H9 (cell line): ENCODE results near the gene PDZRN4. TPM values are rescaled to one million over a fixed set of nuclear protein-coding genes. Genes with fewer than 3 reads are reported as not detected.

Source experiments
- DNase-seq: peaks from one replicate; pipeline ENCODE4 v3.0.0-alpha.2; 2017
- H2AFZ ChIP-seq: one replicate; pipeline ENCODE4 v1.6.1; 2013; ENCODE audit warnings: mild to moderate bottlenecking, low read length, control low read depth, moderate library complexity
- H2AK5ac ChIP-seq: 2 replicates; pipeline ENCODE4 v1.6.1; 2013; ENCODE audit warnings: low read length, control low read depth, mixed read lengths; ENCODE audit not compliant: insufficient read length
- H2BK120ac ChIP-seq: one replicate; pipeline ENCODE4 v1.6.1; 2013; ENCODE audit warnings: low read depth, mild to moderate bottlenecking, low read length, control low read depth, inconsistent platforms; ENCODE audit not compliant: poor library complexity, severe bottlenecking
- H2BK12ac ChIP-seq: 2 replicates; pipeline ENCODE4 v1.6.1; 2013; ENCODE audit warnings: low read length, control low read depth, mixed read lengths, low read depth; ENCODE audit not compliant: insufficient read length
- H2BK15ac ChIP-seq: 2 replicates; pipeline ENCODE4 v1.6.1; 2013; ENCODE audit warnings: low read depth, low read length, control low read depth
- H2BK20ac ChIP-seq: one replicate; pipeline ENCODE4 v1.6.1; 2013; ENCODE audit warnings: low read depth, mild to moderate bottlenecking, low read length, control low read depth, inconsistent platforms; ENCODE audit not compliant: poor library complexity, severe bottlenecking
- H2BK5ac ChIP-seq: 2 replicates; pipeline ENCODE4 v1.6.1; 2013; ENCODE audit warnings: low read length, control low read depth, mixed read lengths; ENCODE audit not compliant: insufficient read length
- H3K14ac ChIP-seq: 2 replicates; pipeline ENCODE4 v1.6.1; 2013; ENCODE audit warnings: low read length, control low read depth; ENCODE audit not compliant: insufficient read depth
- H3K18ac ChIP-seq: 2 replicates; pipeline ENCODE4 v1.6.1; 2013; ENCODE audit warnings: low read depth, mild to moderate bottlenecking, mixed read lengths, low read length, control low read depth; ENCODE audit not compliant: insufficient read length
- H3K23ac ChIP-seq: 2 replicates; pipeline ENCODE4 v1.6.1; 2013; ENCODE audit warnings: low read length, control low read depth, mixed read lengths, low read depth; ENCODE audit not compliant: insufficient read length
- H3K23me2 ChIP-seq: 2 replicates; pipeline ENCODE4 v1.6.1; 2013; ENCODE audit warnings: low read depth, mild to moderate bottlenecking, mixed read lengths, low read length, control low read depth; ENCODE audit not compliant: insufficient read length, poor library complexity, severe bottlenecking
- H3K27ac ChIP-seq: 2 replicates; pipeline ENCODE4 v1.5.1; 2013; ENCODE audit warnings: low read length, control low read depth, mixed read lengths, low read depth; ENCODE audit not compliant: insufficient read length
- H3K27me3 ChIP-seq: 2 replicates; pipeline ENCODE4 v1.6.1; 2013; ENCODE audit warnings: low read length, control low read depth, inconsistent platforms; ENCODE audit not compliant: insufficient read depth
- H3K4ac ChIP-seq: 2 replicates; pipeline ENCODE4 v1.6.1; 2013; ENCODE audit warnings: low read depth, mild to moderate bottlenecking, control low read depth, inconsistent platforms, low read length, moderate library complexity
- H3K4me1 ChIP-seq: 2 replicates; pipeline ENCODE4 v1.6.1; 2013; ENCODE audit warnings: low read length, control low read depth, inconsistent platforms; ENCODE audit not compliant: insufficient read depth
- H3K4me2 ChIP-seq: 2 replicates; pipeline ENCODE4 v1.6.1; 2013; ENCODE audit warnings: low read length, control low read depth, mixed read lengths; ENCODE audit not compliant: insufficient read length, insufficient read depth
- H3K56ac ChIP-seq: 2 replicates; pipeline ENCODE4 v1.6.1; 2013; ENCODE audit warnings: low read depth, mild to moderate bottlenecking, mixed read lengths, low read length, control low read depth; ENCODE audit not compliant: insufficient read length
- H3K79me1 ChIP-seq: 2 replicates; pipeline ENCODE4 v1.6.1; 2013; ENCODE audit warnings: low read depth, mild to moderate bottlenecking, moderate library complexity, low read length, control low read depth, inconsistent platforms; ENCODE audit not compliant: insufficient read depth, poor library complexity, severe bottlenecking
- H3K79me2 ChIP-seq: 2 replicates; pipeline ENCODE4 v1.6.1; 2013; ENCODE audit warnings: low read length, control low read depth, inconsistent platforms; ENCODE audit not compliant: insufficient read depth
- H3K9ac ChIP-seq: 2 replicates; pipeline ENCODE4 v1.6.1; 2013; ENCODE audit warnings: low read length, control low read depth, mixed read lengths; ENCODE audit not compliant: insufficient read length; ENCODE audit errors: extremely low read depth
- H3K9me3 ChIP-seq: one replicate; pipeline ENCODE4 v1.6.1; 2013; ENCODE audit warnings: low read depth, low read length, inconsistent platforms; ENCODE audit not compliant: control insufficient read depth
- H3T11ph ChIP-seq: one replicate; pipeline ENCODE4 v1.6.1; 2013; ENCODE audit warnings: mild to moderate bottlenecking, low read length, control low read depth, inconsistent platforms
- H4K20me1 ChIP-seq: one replicate; pipeline ENCODE4 v1.6.1; 2013; ENCODE audit not compliant: control insufficient read depth, insufficient read length, insufficient read depth
- H4K5ac ChIP-seq: 2 replicates; pipeline ENCODE4 v1.6.1; 2013; ENCODE audit warnings: low read depth, mild to moderate bottlenecking, mixed read lengths, low read length, control low read depth; ENCODE audit not compliant: insufficient read length
- H4K8ac ChIP-seq: replicated peaks from 2 replicates; pipeline ENCODE4 v1.6.1; 2013; ENCODE audit warnings: low read length, control low read depth, mixed read lengths, low read depth; ENCODE audit not compliant: insufficient read length
- H4K91ac ChIP-seq: 2 replicates; pipeline ENCODE4 v1.6.1; 2013; ENCODE audit warnings: low read depth, mild to moderate bottlenecking, moderate library complexity, mixed read lengths, low read length, control low read depth; ENCODE audit not compliant: insufficient read length
- H3K27ac Mint-ChIP-seq, 3 experiments: 2 replicates in 2 of 3; 3 replicates in 1 of 3; pipeline ENCODE4 v1.8.0; 2020 to 2021; ENCODE audit warnings: mixed read lengths in 3 of 3, mild to moderate bottlenecking in 1 of 3, moderate library complexity in 1 of 3
- H3K27me3 Mint-ChIP-seq: 2 replicates; pipeline ENCODE4 v1.8.0; 2021; ENCODE audit warnings: low read depth, mild to moderate bottlenecking, moderate library complexity, mixed read lengths
- H3K36me3 Mint-ChIP-seq, 3 experiments: 2 replicates in 2 of 3; 3 replicates in 1 of 3; pipeline ENCODE4 v1.8.0; 2020 to 2021; ENCODE audit warnings: low read depth in 3 of 3, mixed read lengths in 3 of 3; ENCODE audit not compliant: insufficient read depth in 1 of 3
- H3K4me1 Mint-ChIP-seq, 2 experiments: 2 replicates each; pipeline ENCODE4 v1.8.0; 2020; ENCODE audit warnings: mixed read lengths in 2 of 2
- H3K4me3 Mint-ChIP-seq, 2 experiments: 2 replicates in 1 of 2; 3 replicates in 1 of 2; pipeline ENCODE4 v1.8.0; 2020 to 2021; ENCODE audit warnings: mild to moderate bottlenecking in 2 of 2, mixed read lengths in 2 of 2, moderate library complexity in 1 of 2
- H3K9me3 Mint-ChIP-seq, 2 experiments: 2 replicates in 1 of 2; 3 replicates in 1 of 2; pipeline ENCODE4 v1.8.0; 2020; ENCODE audit warnings: mild to moderate bottlenecking in 2 of 2, mixed read lengths in 2 of 2, moderate library complexity in 1 of 2
- CTCF ChIP-seq: fragments of 200-600 bp; sonication (generic); conservative IDR thresholded peaks from 3 replicates; pipeline ENCODE4 v1.8.0; 2021; ENCODE audit warnings: antibody characterized with exemption, mild to moderate bottlenecking
- WGBS: extraction: QIAGEN DNeasy Blood & Tissue Kit; methylation state at CpG from one replicate; pipeline ENCODE4 v1.1.7; 2013; ENCODE audit warnings: missing lambda C conversion rate, low lambda C conversion rate, mixed read lengths; ENCODE audit not compliant: insufficient read length; ENCODE audit errors: extremely low coverage; 5-methylcytosine and 5-hydroxymethylcytosine counted together
- total RNA-seq: library from RNA; stranded (reverse); gene quantifications from 2 replicates; pipeline ENCODE4 v1.2.1, GENCODE V29; 2021

Gene PDZRN4
- total RNA-seq, 1 experiment from 2014 or later, result not detected

DNA sequence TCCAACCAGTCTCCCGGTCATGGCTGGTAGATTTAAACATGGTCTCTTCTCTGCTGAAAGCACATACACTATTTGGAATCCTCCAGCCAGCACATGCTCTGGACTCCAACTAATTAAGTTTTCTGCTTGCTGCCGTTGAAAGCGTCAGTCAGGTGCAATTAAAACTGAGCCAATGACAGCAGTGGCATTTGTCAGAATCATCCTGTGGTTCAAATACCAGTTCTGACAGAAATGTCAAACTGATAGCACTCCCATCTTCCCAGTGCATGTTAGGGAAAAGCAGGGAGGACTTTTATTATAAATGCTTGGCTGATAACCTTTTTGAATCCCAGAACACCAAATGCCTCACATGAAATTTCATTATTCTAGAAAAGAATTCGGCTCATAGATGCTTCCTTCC lies 401.8 kb downstream of the PDZRN4 start:
- no peaks in the 10 kb centered on the region for H4K20me1 ChIP-seq
- no peak overlapping the region for H4K8ac ChIP-seq
- no peak overlapping the region for H3K27ac ChIP-seq
- no peak overlapping the region for H2AK5ac ChIP-seq
- H3T11ph ChIP-seq, result no peak overlapping the region
- H2BK20ac ChIP-seq, result no peak overlapping the region
- H4K5ac ChIP-seq, result no peak overlapping the region
- no peaks in the 10 kb centered on the region for H3K27me3 ChIP-seq
- H2BK5ac ChIP-seq, result no peak overlapping the region
- H3K36me3 Mint-ChIP-seq, result peaks cover 0 to 1% (median 0%) of the 10 kb centered on the region in 3 experiments; a peak in 1 of 7 replicates
- H3K9me3 Mint-ChIP-seq, result no peaks in the 10 kb centered on the region
- no peaks in the 10 kb centered on the region for H3K79me1 ChIP-seq
- H3K4me2 ChIP-seq, result no peak overlapping the region
- no peak overlapping the region for H3K14ac ChIP-seq
- H3K27me3 Mint-ChIP-seq, result no peaks in the 10 kb centered on the region
- no peaks in the 10 kb centered on the region for H3K79me2 ChIP-seq
- H3K9ac ChIP-seq, result no peak overlapping the region
- H3K4me3 Mint-ChIP-seq, result no peak overlapping the region
- no peak overlapping the region for H3K4ac ChIP-seq
- no peak overlapping the region for H3K56ac ChIP-seq
- no peaks in the 10 kb centered on the region for H3K23me2 ChIP-seq
- H3K4me1 ChIP-seq, result no peaks in the 10 kb centered on the region; the same call in 1 of the 2 replicates
- H3K18ac ChIP-seq, result no peak overlapping the region
- no peak overlapping the region for H2BK12ac ChIP-seq
- peaks cover 10 to 15% of the 10 kb centered on the region in 2 experiments for H3K4me1 Mint-ChIP-seq
- no peak overlapping the region for H2BK120ac ChIP-seq
- H4K91ac ChIP-seq, result no peak overlapping the region
- H3K9me3 ChIP-seq, result no peaks in the 10 kb centered on the region
- no peak overlapping the region for H2BK15ac ChIP-seq
- DNase-seq, result no peak
- TF ChIP-seq CTCF, result no peak
- H3K27ac Mint-ChIP-seq, result no peak overlapping the region
- no peak overlapping the region for H2AFZ ChIP-seq
- no CpG with 5 or more reads among the region's 4 CpGs for WGBS
- no peak overlapping the region for H3K23ac ChIP-seq
